ENCODE measurements around the gene WTAP. TPM values are rescaled to one million over a fixed set of nuclear protein-coding genes. Genes with fewer than 3 reads are reported as not detected.

WTAP gene
- total RNA-seq, 4 donors from 2014 or later, result 89.5 to 135 (median 107) TPM

- no peak for TF ChIP-seq CTCF (IDR thresholded peaks at IDR 0.05; ENCODE audit: low read depth)
These were observed 14.9 kb downstream of the WTAP start for GRCh38 chr6:159742165-159742564.

- no peak for TF ChIP-seq CTCF (IDR thresholded peaks at IDR 0.05; ENCODE audit: low read depth)
These were observed 17.8 kb downstream of the WTAP start for GRCh38 chr6:159745081-159745480.

- TF ChIP-seq CTCF (IDR thresholded peaks at IDR 0.05; ENCODE audit: low read depth), result no peak
These were observed 19.5 kb downstream of the WTAP start for GRCh38 chr6:159746759-159747158.

- no peak for TF ChIP-seq CTCF (IDR thresholded peaks at IDR 0.05; ENCODE audit: low read depth)
These were observed 24.1 kb downstream of the WTAP start for GRCh38 chr6:159751448-159751847.

GRCh38 chr6:159753081-159753872, 26.0 kb downstream of the WTAP start:
- TF ChIP-seq CTCF (IDR thresholded peaks at IDR 0.05; ENCODE audit: low read depth), result no peak

- no peak for TF ChIP-seq CTCF (IDR thresholded peaks at IDR 0.05; ENCODE audit: low read depth)
These were observed 27.1 kb downstream of the WTAP start for GRCh38 chr6:159754401-159754800.

- no peak for TF ChIP-seq CTCF (IDR thresholded peaks at IDR 0.05; ENCODE audit: low read depth)
These were observed 27.9 kb downstream of the WTAP start for GRCh38 chr6:159754959-159755914.
